ENCODE results near the gene MAN2C1. TPM values are rescaled to one million over a fixed set of nuclear protein-coding genes. Genes with fewer than 3 reads are reported as not detected.
"Not testable (repeated sequence)": the region's sequence is repeated elsewhere in the genome, so short reads cannot be mapped to it uniquely, and the experiment has no call there.

Gene MAN2C1
- total and polyA plus RNA-seq, 10 donors, result 112 to 499 (median 274) TPM

DNA sequence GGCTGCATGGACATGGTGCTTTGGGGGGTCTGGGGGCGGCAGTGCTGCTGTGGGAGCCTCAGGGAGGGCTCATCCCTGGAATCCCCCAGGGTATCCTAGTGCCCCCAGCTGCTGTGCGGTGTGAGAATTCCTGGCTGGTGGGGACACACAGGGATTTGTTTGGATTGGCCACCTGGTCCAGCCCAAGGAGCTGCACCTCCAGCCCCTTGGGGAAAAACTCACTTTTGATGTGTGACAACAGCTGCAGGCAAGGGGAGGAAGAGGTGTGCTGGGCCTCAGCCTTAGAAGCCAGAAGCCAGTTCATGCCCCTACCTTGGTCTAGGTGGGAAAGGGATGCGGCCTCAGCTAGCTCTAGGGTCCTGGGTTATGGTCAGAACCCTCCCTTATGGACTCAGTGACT, 40.9 kb downstream of the MAN2C1 start:
- TF ChIP-seq POLR2A (IDR thresholded peaks at IDR 0.05) (no peak), POLR2AphosphoS5 (IDR thresholded peaks at IDR 0.05) (no peak)
- TF ChIP-seq, protein P1, sequence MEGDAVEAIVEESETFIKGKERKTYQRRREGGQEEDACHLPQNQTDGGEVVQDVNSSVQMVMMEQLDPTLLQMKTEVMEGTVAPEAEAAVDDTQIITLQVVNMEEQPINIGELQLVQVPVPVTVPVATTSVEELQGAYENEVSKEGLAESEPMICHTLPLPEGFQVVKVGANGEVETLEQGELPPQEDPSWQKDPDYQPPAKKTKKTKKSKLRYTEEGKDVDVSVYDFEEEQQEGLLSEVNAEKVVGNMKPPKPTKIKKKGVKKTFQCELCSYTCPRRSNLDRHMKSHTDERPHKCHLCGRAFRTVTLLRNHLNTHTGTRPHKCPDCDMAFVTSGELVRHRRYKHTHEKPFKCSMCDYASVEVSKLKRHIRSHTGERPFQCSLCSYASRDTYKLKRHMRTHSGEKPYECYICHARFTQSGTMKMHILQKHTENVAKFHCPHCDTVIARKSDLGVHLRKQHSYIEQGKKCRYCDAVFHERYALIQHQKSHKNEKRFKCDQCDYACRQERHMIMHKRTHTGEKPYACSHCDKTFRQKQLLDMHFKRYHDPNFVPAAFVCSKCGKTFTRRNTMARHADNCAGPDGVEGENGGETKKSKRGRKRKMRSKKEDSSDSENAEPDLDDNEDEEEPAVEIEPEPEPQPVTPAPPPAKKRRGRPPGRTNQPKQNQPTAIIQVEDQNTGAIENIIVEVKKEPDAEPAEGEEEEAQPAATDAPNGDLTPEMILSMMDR (IDR thresholded peaks at IDR 0.05 in 8 of 11, conservative IDR thresholded peaks at IDR 0.05 in 3 of 11), result no peak
- 91 to 95% (median 93%) methylated on average over 2 to 3 of the region's 3 CpGs for WGBS, 5 donors
- no peak for DNase-seq
- Histone ChIP-seq H3K36me3 (no peaks in the 10 kb centered on the region), H3K4me3 (no peak overlapping the region), H3K4me1 (no peaks in the 10 kb centered on the region), H3K9me3 (no peaks in the 10 kb centered on the region), H3K27ac (no peak overlapping the region), H3K27me3 (replicated peaks in 1 of 7) (no peaks in the 10 kb centered on the region)
- intact Hi-C loops (cut with DNase I; ENCODE audit: low total_unique reads), result no loop called here

GRCh38 chr15:75327005-75327404, 41.4 kb downstream of the MAN2C1 start:
- no peak for DNase-seq
- intact Hi-C loops (cut with DNase I; ENCODE audit: low total_unique reads), result no loop called here
- 79 to 92% (median 84%) methylated on average over 4 of the region's 4 CpGs for WGBS, 5 donors
- TF ChIP-seq POLR2A (IDR thresholded peaks at IDR 0.05) (no peak), POLR2AphosphoS5 (IDR thresholded peaks at IDR 0.05) (no peak)
- TF ChIP-seq, protein P1 (IDR thresholded peaks at IDR 0.05 in 8 of 11, conservative IDR thresholded peaks at IDR 0.05 in 3 of 11), result no peak
- H3K9me3 ChIP-seq, result no peaks in the 10 kb centered on the region
- H3K4me3 ChIP-seq, result no peak overlapping the region
- H3K27ac ChIP-seq, result no peak overlapping the region
- no peaks in the 10 kb centered on the region for H3K36me3 ChIP-seq
- H3K4me1 ChIP-seq, result no peaks in the 10 kb centered on the region
- no peaks in the 10 kb centered on the region for H3K27me3 ChIP-seq (replicated peaks in 1 of 7)

GRCh38 chr15:75325922-75326321, 42.5 kb downstream of the MAN2C1 start:
- Histone ChIP-seq H3K4me3 (no peak overlapping the region), H3K27me3 (replicated peaks in 1 of 7) (no peaks in the 10 kb centered on the region), H3K9me3 (no peaks in the 10 kb centered on the region), H3K36me3 (no peaks in the 10 kb centered on the region), H3K4me1 (no peaks in the 10 kb centered on the region), H3K27ac (no peak overlapping the region)
- 81 to 96% (median 86%) methylated on average over 4 of the region's 4 CpGs for whole genome bisulfite sequencing, 5 donors
- intact Hi-C loops (cut with DNase I; ENCODE audit: low total_unique reads), result no loop called here
- TF ChIP-seq, protein P1 (IDR thresholded peaks at IDR 0.05 in 8 of 11, conservative IDR thresholded peaks at IDR 0.05 in 3 of 11), result no peak
- TF ChIP-seq POLR2AphosphoS5 (IDR thresholded peaks at IDR 0.05), result no peak
- TF ChIP-seq POLR2A (IDR thresholded peaks at IDR 0.05), result no peak
- no peak for DNase-seq

- 78 to 86% (median 82%) methylated on average over 6 of the region's 6 CpGs for WGBS, 5 donors
- no peaks in the 10 kb centered on the region for H3K4me1 ChIP-seq
- intact Hi-C loops (cut with DNase I; ENCODE audit: low total_unique reads), result no loop called here
- no peak for DNase-seq
- no peaks in the 10 kb centered on the region for H3K27me3 ChIP-seq (replicated peaks in 1 of 7)
- no peak for TF ChIP-seq POLR2AphosphoS5 (IDR thresholded peaks at IDR 0.05)
- TF ChIP-seq POLR2A (IDR thresholded peaks at IDR 0.05), result no peak
- TF ChIP-seq, protein P1 (IDR thresholded peaks at IDR 0.05 in 8 of 11, conservative IDR thresholded peaks at IDR 0.05 in 3 of 11), result no peak
- no peak overlapping the region for H3K4me3 ChIP-seq
- H3K36me3 ChIP-seq, result no peaks in the 10 kb centered on the region
- no peak overlapping the region for H3K27ac ChIP-seq
- no peaks in the 10 kb centered on the region for H3K9me3 ChIP-seq
These were observed 46.7 kb downstream of the MAN2C1 start for GRCh38 chr15:75321711-75322110.

- H3K27ac ChIP-seq; H3K27me3 ChIP-seq (replicated peaks in 1 of 7); H3K4me1 ChIP-seq; H3K4me3 ChIP-seq; intact Hi-C loops (cut with DNase I; ENCODE audit: low total_unique reads); H3K9me3 ChIP-seq; DNase-seq; H3K36me3 ChIP-seq: not testable (repeated sequence)
- 81 to 91% (median 83%) methylated on average over 5 of the region's 5 CpGs for WGBS, 5 donors
These were observed 49.0 kb downstream of the MAN2C1 start for GRCh38 chr15:75319231-75319897.

Measured in spleen (tissue), 11 donors.